OCI-LY1 (cell line): Measurements from ENCODE around the gene ZNF619.

Source experiments
- H2AFZ ChIP-seq: fragments of 200-600 bp; sonication (generic), shearing (Covaris generic); 2 replicates; pipeline ENCODE4 v1.6.0; 2014; ENCODE audit warnings: antibody characterized with exemption, mild to moderate bottlenecking, low read length
- H3F3A ChIP-seq: fragments of 200-600 bp; sonication (generic), shearing (Covaris generic); 2 replicates; pipeline ENCODE4 v1.6.0; 2014; ENCODE audit warnings: mild to moderate bottlenecking, antibody characterized with exemption, low read length, moderate library complexity; ENCODE audit not compliant: insufficient read depth
- H3K27ac ChIP-seq: fragments of 200-600 bp; sonication (generic); 2 replicates; pipeline ENCODE4 v1.5.1; 2014; ENCODE audit warnings: low read length, mixed run types, mild to moderate bottlenecking, low read depth; ENCODE audit not compliant: poor library complexity, severe bottlenecking
- H3K27me3 ChIP-seq: fragments of 200-600 bp; sonication (generic); 2 replicates; pipeline ENCODE4 v1.6.0; 2014; ENCODE audit warnings: antibody characterized with exemption, mild to moderate bottlenecking, low read length, moderate library complexity; ENCODE audit not compliant: insufficient read depth
- H3K36me3 ChIP-seq: fragments of 200-600 bp; sonication (generic); 2 replicates; pipeline ENCODE4 v1.6.1; 2014; ENCODE audit warnings: mild to moderate bottlenecking, antibody characterized with exemption, low read length, moderate library complexity, mixed read lengths; ENCODE audit not compliant: insufficient read depth
- H3K4me1 ChIP-seq: fragments of 200-600 bp; sonication (generic); 2 replicates; pipeline ENCODE4 v1.5.1; 2014; ENCODE audit warnings: mild to moderate bottlenecking, low read length, moderate library complexity; ENCODE audit not compliant: insufficient read depth, severe bottlenecking
- H3K4me2 ChIP-seq: fragments of 200-600 bp; sonication (generic), shearing (Covaris generic); 2 replicates; pipeline ENCODE4 v1.6.1; 2014; ENCODE audit warnings: low read length
- H3K4me3 ChIP-seq: fragments of 200-600 bp; sonication (generic); 2 replicates; pipeline ENCODE4 v1.5.1; 2014; ENCODE audit warnings: low read length, low read depth, mild to moderate bottlenecking, mixed read lengths; ENCODE audit not compliant: poor library complexity, severe bottlenecking
- H3K79me2 ChIP-seq: fragments of 200-600 bp; shearing (Covaris generic); 2 replicates; pipeline ENCODE4 v1.6.1; 2016; ENCODE audit warnings: mixed run types, low read length, mixed read lengths; ENCODE audit not compliant: insufficient read depth
- H3K9ac ChIP-seq: fragments of 200-600 bp; sonication (generic), shearing (Covaris generic); 2 replicates; pipeline ENCODE4 v1.6.1; 2014; ENCODE audit warnings: mild to moderate bottlenecking, low read length, mixed read lengths
- H3K9me2 ChIP-seq: fragments of 200-600 bp; sonication (generic), shearing (Covaris generic); 2 replicates; pipeline ENCODE4 v1.6.1; 2014; ENCODE audit warnings: low read depth, mild to moderate bottlenecking, low read length, mixed read lengths
- H3K9me3 ChIP-seq: fragments of 200-600 bp; shearing (Covaris generic); 2 replicates; pipeline ENCODE4 v1.6.1; 2014; ENCODE audit warnings: low read length, mixed read lengths
- H4K20me1 ChIP-seq: fragments of 200-600 bp; sonication (generic), shearing (Covaris generic); 2 replicates; pipeline ENCODE4 v1.6.0; 2016; ENCODE audit warnings: mild to moderate bottlenecking, low read length; ENCODE audit not compliant: insufficient read depth
- CTCF ChIP-seq: fragments of 200-600 bp; sonication (generic), shearing (Covaris generic); IDR thresholded peaks from 2 replicates; pipeline ENCODE4 v1.5.1; 2017; ENCODE audit warnings: mild to moderate bottlenecking, antibody characterized with exemption, low read length, moderate library complexity, mixed read lengths
- EZH2 ChIP-seq: fragments of 200-600 bp; sonication (generic), shearing (Covaris generic); IDR thresholded peaks from 2 replicates; pipeline ENCODE4 v1.8.0; 2017; ENCODE audit warnings: borderline replicate concordance, mixed run types, mild to moderate bottlenecking, antibody characterized with exemption, low read length, moderate library complexity, mixed read lengths

The ZNF619 gene

GRCh38 chr3:40528426-40528825, 51.5 kb downstream of the ZNF619 start:
- H3K4me2 ChIP-seq = no peak overlapping the region
- H2AFZ ChIP-seq = no peak overlapping the region
- peaks cover 6% of the 10 kb centered on the region; the same call in 1 of the 2 replicates for H3K9me3 ChIP-seq
- no peak overlapping the region for H3K4me3 ChIP-seq
- H3K4me1 ChIP-seq = peaks cover 24% of the 10 kb centered on the region
- H3K27ac ChIP-seq = no peak overlapping the region
- no peaks in the 10 kb centered on the region for H3F3A ChIP-seq
- TF ChIP-seq EZH2 (no peak), CTCF (no peak)
- no peaks in the 10 kb centered on the region for H3K27me3 ChIP-seq
- no peak overlapping the region for H3K9ac ChIP-seq
- H3K9me2 ChIP-seq = no peaks in the 10 kb centered on the region
- no peaks in the 10 kb centered on the region for H4K20me1 ChIP-seq
- no peaks in the 10 kb centered on the region for H3K79me2 ChIP-seq
- H3K36me3 ChIP-seq = peaks cover 65% of the 10 kb centered on the region

- H3K4me3 ChIP-seq = no peak overlapping the region
- TF ChIP-seq CTCF = no peak
- no peak for TF ChIP-seq EZH2
- H3K27ac ChIP-seq = no peak overlapping the region
- peaks cover 11% of the 10 kb centered on the region; the same call in 1 of the 2 replicates for H3K9me3 ChIP-seq
- H3F3A ChIP-seq = no peaks in the 10 kb centered on the region
- H3K4me1 ChIP-seq = no peaks in the 10 kb centered on the region
- H3K9ac ChIP-seq = no peak overlapping the region
- no peaks in the 10 kb centered on the region for H3K27me3 ChIP-seq
- peaks cover 81% of the 10 kb centered on the region for H3K36me3 ChIP-seq
- no peaks in the 10 kb centered on the region for H3K79me2 ChIP-seq
- no peak overlapping the region for H3K4me2 ChIP-seq
- no peak overlapping the region for H2AFZ ChIP-seq
- no peaks in the 10 kb centered on the region for H4K20me1 ChIP-seq
- no peaks in the 10 kb centered on the region for H3K9me2 ChIP-seq
Observed at GRCh38 chr3:40532252-40532651, 55.3 kb downstream of the ZNF619 start.

- Histone ChIP-seq H3K27me3 (no peaks in the 10 kb centered on the region), H2AFZ (no peak overlapping the region), H3K4me2 (no peak overlapping the region), H3K9me2 (no peaks in the 10 kb centered on the region), H3K79me2 (no peaks in the 10 kb centered on the region), H3K9ac (no peak overlapping the region), H3K9me3 (peaks cover 11% of the 10 kb centered on the region; the same call in 1 of the 2 replicates), H3K4me1 (no peaks in the 10 kb centered on the region), H4K20me1 (no peaks in the 10 kb centered on the region), H3K36me3 (peaks cover 64% of the 10 kb centered on the region), H3K4me3 (no peak overlapping the region), H3F3A (no peaks in the 10 kb centered on the region), H3K27ac (no peak overlapping the region)
- TF ChIP-seq EZH2 (no peak), CTCF (no peak)
Observed at GRCh38 chr3:40534283-40534682, 57.4 kb downstream of the ZNF619 start.
